GM12878 (cell line): ENCODE measurements around the gene RSRP1. TPM values are rescaled to one million over a fixed set of nuclear protein-coding genes. Genes with fewer than 3 reads are reported as not detected.

Source experiments
- ATF7 ChIP-seq: fragments of 450-650 bp; IDR thresholded peaks from 2 replicates; pipeline ENCODE4 v1.6.1; 2016; ENCODE audit warnings: low read depth, mild to moderate bottlenecking
- BHLHE40 ChIP-seq, 2 experiments: fragments of 450-650 bp in 1 of 2; IDR thresholded peaks; 2 replicates each; pipeline ENCODE4 v1.6.1; 2011 to 2017; ENCODE audit warnings: low read depth in 2 of 2, borderline replicate concordance in 1 of 2, improper control_type of control experiment in 1 of 2, low read length in 1 of 2, mild to moderate bottlenecking in 1 of 2
- CEBPB ChIP-seq, 2 experiments: fragments of 150-350 bp in 1 of 2; IDR thresholded peaks; 2 replicates each; pipeline ENCODE4 v1.6.1; 2012 to 2014; ENCODE audit warnings: low read depth in 2 of 2, low read length in 2 of 2, borderline replicate concordance in 1 of 2, inconsistent platforms in 1 of 2
- CHD2 ChIP-seq: IDR thresholded peaks from 2 replicates; pipeline ENCODE4 v1.6.1; 2011; ENCODE audit warnings: low read depth, low read length, improper control_type of control experiment, borderline replicate concordance
- CTCF ChIP-seq, 3 experiments: IDR thresholded peaks in 2 of 3; conservative IDR thresholded peaks in 1 of 3; 2 replicates each; pipeline ENCODE4 v1.5.1; 2011; ENCODE audit warnings: low read depth in 3 of 3, low read length in 3 of 3, mild to moderate bottlenecking in 3 of 3, control low read depth in 2 of 3, moderate library complexity in 2 of 3, inconsistent platforms in 1 of 3, mixed read lengths in 1 of 3; ENCODE audit not compliant: control insufficient read depth in 2 of 3, insufficient read depth in 1 of 3; ENCODE audit errors: extremely low read depth in 1 of 3
- EED ChIP-seq: sonication (generic); IDR thresholded peaks from 2 replicates; pipeline ENCODE4 v1.6.1; 2016; ENCODE audit warnings: antibody characterized with exemption, low read depth
- FOXM1 ChIP-seq: IDR thresholded peaks from 2 replicates; pipeline ENCODE4 v1.6.1; 2012; ENCODE audit warnings: low read depth, mild to moderate bottlenecking, inconsistent platforms, low read length, moderate library complexity
- HDAC2 ChIP-seq: fragments of 200-600 bp; sonication (generic); IDR thresholded peaks from 2 replicates; pipeline ENCODE4 v1.6.1; 2017
- IKZF2 ChIP-seq, 2 experiments: fragments of 450-650 bp; IDR thresholded peaks; 2 replicates each; pipeline ENCODE4 v1.6.1; 2017; ENCODE audit warnings: mild to moderate bottlenecking in 2 of 2, moderate library complexity in 2 of 2
- KAT2A ChIP-seq: conservative IDR thresholded peaks from 2 replicates; pipeline ENCODE4 v1.6.1; 2011; ENCODE audit warnings: low read depth, low read length; ENCODE audit not compliant: control insufficient read depth
- MEF2B ChIP-seq: fragments of 450-650 bp; IDR thresholded peaks from 2 replicates; pipeline ENCODE4 v1.6.1; 2018; ENCODE audit warnings: mild to moderate bottlenecking, moderate library complexity; ENCODE audit not compliant: partially characterized antibody, poor library complexity, severe bottlenecking
- POLR2A ChIP-seq: IDR thresholded peaks from 2 replicates; pipeline ENCODE4 v1.6.1; 2011; ENCODE audit warnings: low read depth, mild to moderate bottlenecking, low read length
- POLR2AphosphoS2 ChIP-seq: IDR thresholded peaks from 2 replicates; pipeline ENCODE4 v1.6.1; 2011; ENCODE audit warnings: low read depth, mild to moderate bottlenecking, low read length, improper control_type of control experiment, moderate library complexity
- RUNX3 ChIP-seq: IDR thresholded peaks from 2 replicates; pipeline ENCODE4 v1.6.1; 2012; ENCODE audit warnings: low read length, inconsistent platforms
- SRF ChIP-seq, 2 experiments: IDR thresholded peaks; 2 replicates each; pipeline ENCODE4 v1.6.1; 2011; ENCODE audit warnings: low read depth in 2 of 2, low read length in 2 of 2, mild to moderate bottlenecking in 1 of 2, moderate library complexity in 1 of 2
- ZBED1 ChIP-seq: IDR thresholded peaks from 2 replicates; pipeline ENCODE4 v1.6.1; 2016; ENCODE audit warnings: borderline replicate concordance
- ZNF274 ChIP-seq: IDR thresholded peaks from one replicate; pipeline ENCODE4 v1.8.0; 2011; ENCODE audit not compliant: insufficient read length, insufficient read depth
- polyA plus RNA-seq, 11 experiments: library from polyadenylated mRNA; depleted of rRNA in 4 of 11; unstranded in 6 of 11; stranded (reverse) in 5 of 11; fragments of >200 nt; fragmentation: Nextera tagmentation in 4 of 11; fragmentation: Illumina TruSeq in 1 of 11; extraction: Ambion mirVana in 4 of 11; extraction: Trizol in 1 of 11; gene quantifications; 1 replicate in 1 of 11; 2 replicates in 10 of 11; pipeline versions ENCODE4 v1.2.1 to v1.2.3, GENCODE V29; 2011 to 2016; ENCODE audit warnings: inconsistent platforms in 2 of 11, missing spikeins in 2 of 11, low read depth in 1 of 11
- total RNA-seq, 4 experiments: library from RNA; depleted of rRNA in 3 of 4; stranded (reverse); fragments of >200 nt in 3 of 4; fragmentation: Illumina TruSeq in 1 of 4; extraction: Trizol in 1 of 4; gene quantifications; 2 replicates each; pipeline versions ENCODE4 v1.2.1 to v1.2.3, GENCODE V29; 2013 to 2021
- TF ChIP-seq, protein P1 (sequence below): IDR thresholded peaks from 2 replicates; pipeline ENCODE4 v1.6.1; 2012; ENCODE audit warnings: mild to moderate bottlenecking, low read depth, low read length
- TF ChIP-seq, protein P2 (sequence below): fragments of 450-650 bp; IDR thresholded peaks from 2 replicates; pipeline ENCODE4 v1.6.1; 2016; ENCODE audit warnings: mild to moderate bottlenecking, moderate library complexity, borderline replicate concordance
- TF ChIP-seq, protein P3 (sequence below): IDR thresholded peaks from 2 replicates; pipeline ENCODE4 v1.6.1; 2012; ENCODE audit warnings: low read depth, low read length, improper control_type of control experiment

Gene RSRP1
- total and polyA plus RNA-seq, 10 of the 15 experiments (the other 5 are each of a cell fraction or from before 2014, with no cell fraction given): 23.5 to 128 (median 90.0) TPM

GRCh38 chr1:25232027-25232865 lies 15.0 kb downstream of the RSRP1 start, which contains the start of gene SYF2 (continued):
- TF ChIP-seq, protein P1, sequence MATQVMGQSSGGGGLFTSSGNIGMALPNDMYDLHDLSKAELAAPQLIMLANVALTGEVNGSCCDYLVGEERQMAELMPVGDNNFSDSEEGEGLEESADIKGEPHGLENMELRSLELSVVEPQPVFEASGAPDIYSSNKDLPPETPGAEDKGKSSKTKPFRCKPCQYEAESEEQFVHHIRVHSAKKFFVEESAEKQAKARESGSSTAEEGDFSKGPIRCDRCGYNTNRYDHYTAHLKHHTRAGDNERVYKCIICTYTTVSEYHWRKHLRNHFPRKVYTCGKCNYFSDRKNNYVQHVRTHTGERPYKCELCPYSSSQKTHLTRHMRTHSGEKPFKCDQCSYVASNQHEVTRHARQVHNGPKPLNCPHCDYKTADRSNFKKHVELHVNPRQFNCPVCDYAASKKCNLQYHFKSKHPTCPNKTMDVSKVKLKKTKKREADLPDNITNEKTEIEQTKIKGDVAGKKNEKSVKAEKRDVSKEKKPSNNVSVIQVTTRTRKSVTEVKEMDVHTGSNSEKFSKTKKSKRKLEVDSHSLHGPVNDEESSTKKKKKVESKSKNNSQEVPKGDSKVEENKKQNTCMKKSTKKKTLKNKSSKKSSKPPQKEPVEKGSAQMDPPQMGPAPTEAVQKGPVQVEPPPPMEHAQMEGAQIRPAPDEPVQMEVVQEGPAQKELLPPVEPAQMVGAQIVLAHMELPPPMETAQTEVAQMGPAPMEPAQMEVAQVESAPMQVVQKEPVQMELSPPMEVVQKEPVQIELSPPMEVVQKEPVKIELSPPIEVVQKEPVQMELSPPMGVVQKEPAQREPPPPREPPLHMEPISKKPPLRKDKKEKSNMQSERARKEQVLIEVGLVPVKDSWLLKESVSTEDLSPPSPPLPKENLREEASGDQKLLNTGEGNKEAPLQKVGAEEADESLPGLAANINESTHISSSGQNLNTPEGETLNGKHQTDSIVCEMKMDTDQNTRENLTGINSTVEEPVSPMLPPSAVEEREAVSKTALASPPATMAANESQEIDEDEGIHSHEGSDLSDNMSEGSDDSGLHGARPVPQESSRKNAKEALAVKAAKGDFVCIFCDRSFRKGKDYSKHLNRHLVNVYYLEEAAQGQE: no peak
- TF ChIP-seq CHD2 (no peak), CEBPB (IDR thresholded peaks at IDR 0.05; ENCODE audit: borderline replicate concordance in 1 of 2, low read depth in 2 of 2, low read length in 2 of 2) (no peak), ZBED1 (no peak), FOXM1 (no peak), BHLHE40 (IDR thresholded peaks at IDR 0.05; ENCODE audit: borderline replicate concordance in 1 of 2, low read depth in 2 of 2, low read length in 1 of 2) (0 out of 4 replicates have a peak, but pooled peaks have one; percentile 2 to 11), CTCF (IDR thresholded peaks at IDR 0.05 in 2 of 3, conservative IDR thresholded peaks at IDR 0.05 in 1 of 3; ENCODE audit: control insufficient read depth in 2 of 3, extremely low read depth in 1 of 3, insufficient read depth in 1 of 3, low read depth in 3 of 3, low read length in 3 of 3) (no peak), SRF (IDR thresholded peaks at IDR 0.05; ENCODE audit: low read depth in 2 of 2, low read length in 2 of 2) (peak in 1 of 2 experiments; percentile 71; a peak in 3 of 4 replicates), POLR2AphosphoS2 (peak; percentile 73), ZNF274 (no peak), IKZF2 (IDR thresholded peaks at IDR 0.05) (no peak), POLR2A (peak; percentile 95), RUNX3 (peak; percentile 83), ATF7 (peak; percentile 24; the same call in 1 of the 2 replicates), MEF2B (peak; percentile 46), EED (no peak), KAT2A (no peak), HDAC2 (peak; percentile 87; the same call in 1 of the 2 replicates)
- TF ChIP-seq, protein P2, sequence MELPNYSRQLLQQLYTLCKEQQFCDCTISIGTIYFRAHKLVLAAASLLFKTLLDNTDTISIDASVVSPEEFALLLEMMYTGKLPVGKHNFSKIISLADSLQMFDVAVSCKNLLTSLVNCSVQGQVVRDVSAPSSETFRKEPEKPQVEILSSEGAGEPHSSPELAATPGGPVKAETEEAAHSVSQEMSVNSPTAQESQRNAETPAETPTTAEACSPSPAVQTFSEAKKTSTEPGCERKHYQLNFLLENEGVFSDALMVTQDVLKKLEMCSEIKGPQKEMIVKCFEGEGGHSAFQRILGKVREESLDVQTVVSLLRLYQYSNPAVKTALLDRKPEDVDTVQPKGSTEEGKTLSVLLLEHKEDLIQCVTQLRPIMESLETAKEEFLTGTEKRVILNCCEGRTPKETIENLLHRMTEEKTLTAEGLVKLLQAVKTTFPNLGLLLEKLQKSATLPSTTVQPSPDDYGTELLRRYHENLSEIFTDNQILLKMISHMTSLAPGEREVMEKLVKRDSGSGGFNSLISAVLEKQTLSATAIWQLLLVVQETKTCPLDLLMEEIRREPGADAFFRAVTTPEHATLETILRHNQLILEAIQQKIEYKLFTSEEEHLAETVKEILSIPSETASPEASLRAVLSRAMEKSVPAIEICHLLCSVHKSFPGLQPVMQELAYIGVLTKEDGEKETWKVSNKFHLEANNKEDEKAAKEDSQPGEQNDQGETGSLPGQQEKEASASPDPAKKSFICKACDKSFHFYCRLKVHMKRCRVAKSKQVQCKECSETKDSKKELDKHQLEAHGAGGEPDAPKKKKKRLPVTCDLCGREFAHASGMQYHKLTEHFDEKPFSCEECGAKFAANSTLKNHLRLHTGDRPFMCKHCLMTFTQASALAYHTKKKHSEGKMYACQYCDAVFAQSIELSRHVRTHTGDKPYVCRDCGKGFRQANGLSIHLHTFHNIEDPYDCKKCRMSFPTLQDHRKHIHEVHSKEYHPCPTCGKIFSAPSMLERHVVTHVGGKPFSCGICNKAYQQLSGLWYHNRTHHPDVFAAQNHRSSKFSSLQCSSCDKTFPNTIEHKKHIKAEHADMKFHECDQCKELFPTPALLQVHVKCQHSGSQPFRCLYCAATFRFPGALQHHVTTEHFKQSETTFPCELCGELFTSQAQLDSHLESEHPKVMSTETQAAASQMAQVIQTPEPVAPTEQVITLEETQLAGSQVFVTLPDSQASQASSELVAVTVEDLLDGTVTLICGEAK: peak; percentile 95
- TF ChIP-seq, protein P3, sequence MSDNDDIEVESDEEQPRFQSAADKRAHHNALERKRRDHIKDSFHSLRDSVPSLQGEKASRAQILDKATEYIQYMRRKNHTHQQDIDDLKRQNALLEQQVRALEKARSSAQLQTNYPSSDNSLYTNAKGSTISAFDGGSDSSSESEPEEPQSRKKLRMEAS: no peak
